Breast epithelium (tissue), 3 donors: ENCODE data around the gene SLC26A2.

Experiments
- CTCF ChIP-seq, 3 donors: fragments of 450-650 bp; IDR thresholded peaks; one replicate each; pipeline ENCODE4 v1.5.1; 2016 to 2017; ENCODE audit warnings: antibody characterized with exemption in 3 of 3, mild to moderate bottlenecking in 3 of 3, moderate library complexity in 3 of 3
- POLR2A ChIP-seq: fragments of 450-650 bp; IDR thresholded peaks from one replicate; pipeline ENCODE4 v1.6.1; 2016; ENCODE audit warnings: antibody characterized with exemption, mild to moderate bottlenecking, moderate library complexity

GRCh38 chr5:149999866-150000255, 39.3 kb downstream of the SLC26A2 start:
- TF ChIP-seq POLR2A (no peak), CTCF (IDR thresholded peaks at IDR 0.05) (no peak)
